Fibroblast of the aortic adventitia (primary cell): ENCODE measurements around the gene ZNF418. TPM values are rescaled to one million over a fixed set of nuclear protein-coding genes. Genes with fewer than 3 reads are reported as not detected.

Experiments used
- DNase-seq: peaks from one replicate; pipeline ENCODE4 v3.0.0-alpha.2; 2010; ENCODE audit warnings: low read depth
- H3K4me3 ChIP-seq: 2 replicates; pipeline ENCODE4 v1.5.1; 2011; ENCODE audit warnings: low read depth, mild to moderate bottlenecking, control low read depth, low read length, moderate library complexity
- total RNA-seq: library from RNA; depleted of rRNA; stranded (reverse); fragments of >200 nt; gene quantifications from 2 replicates; pipeline ENCODE4 v1.2.3, GENCODE V29; 2012; ENCODE audit warnings: low replicate concordance
- TF ChIP-seq, protein P1 (sequence below): IDR thresholded peaks from 2 replicates; pipeline ENCODE4 v1.5.1; 2011; ENCODE audit warnings: mild to moderate bottlenecking, low read length, control low read depth, inconsistent platforms; ENCODE audit not compliant: insufficient read depth

ZNF418 gene
- total RNA-seq, 1 donor, result 3.6 TPM

- no peak overlapping the region for H3K4me3 ChIP-seq
- no peak for DNase-seq
- TF ChIP-seq, protein P1, sequence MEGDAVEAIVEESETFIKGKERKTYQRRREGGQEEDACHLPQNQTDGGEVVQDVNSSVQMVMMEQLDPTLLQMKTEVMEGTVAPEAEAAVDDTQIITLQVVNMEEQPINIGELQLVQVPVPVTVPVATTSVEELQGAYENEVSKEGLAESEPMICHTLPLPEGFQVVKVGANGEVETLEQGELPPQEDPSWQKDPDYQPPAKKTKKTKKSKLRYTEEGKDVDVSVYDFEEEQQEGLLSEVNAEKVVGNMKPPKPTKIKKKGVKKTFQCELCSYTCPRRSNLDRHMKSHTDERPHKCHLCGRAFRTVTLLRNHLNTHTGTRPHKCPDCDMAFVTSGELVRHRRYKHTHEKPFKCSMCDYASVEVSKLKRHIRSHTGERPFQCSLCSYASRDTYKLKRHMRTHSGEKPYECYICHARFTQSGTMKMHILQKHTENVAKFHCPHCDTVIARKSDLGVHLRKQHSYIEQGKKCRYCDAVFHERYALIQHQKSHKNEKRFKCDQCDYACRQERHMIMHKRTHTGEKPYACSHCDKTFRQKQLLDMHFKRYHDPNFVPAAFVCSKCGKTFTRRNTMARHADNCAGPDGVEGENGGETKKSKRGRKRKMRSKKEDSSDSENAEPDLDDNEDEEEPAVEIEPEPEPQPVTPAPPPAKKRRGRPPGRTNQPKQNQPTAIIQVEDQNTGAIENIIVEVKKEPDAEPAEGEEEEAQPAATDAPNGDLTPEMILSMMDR, result no peak
Observed at GRCh38 chr19:57949702-57950101, 14.5 kb upstream of the ZNF418 start.

- H3K4me3 ChIP-seq, result no peak overlapping the region
- DNase-seq, result no peak
- TF ChIP-seq, protein P1, result no peak
Observed at GRCh38 chr19:57949296-57949695, 14.1 kb upstream of the ZNF418 start.

GRCh38 chr19:57947419-57948134, 12.4 kb upstream of the ZNF418 start, which contains the start of gene ZNF256:
Gene ZNF256 (minus strand): TSS chr19:57947706. CDS start chr19:57947474, 232 bp downstream.
- H3K4me3 ChIP-seq, result peak within 1 kb of the TSS; percentile 88
- TF ChIP-seq, protein P1, result peak; percentile 46
- DNase-seq, result peak; percentile 92

DNA sequence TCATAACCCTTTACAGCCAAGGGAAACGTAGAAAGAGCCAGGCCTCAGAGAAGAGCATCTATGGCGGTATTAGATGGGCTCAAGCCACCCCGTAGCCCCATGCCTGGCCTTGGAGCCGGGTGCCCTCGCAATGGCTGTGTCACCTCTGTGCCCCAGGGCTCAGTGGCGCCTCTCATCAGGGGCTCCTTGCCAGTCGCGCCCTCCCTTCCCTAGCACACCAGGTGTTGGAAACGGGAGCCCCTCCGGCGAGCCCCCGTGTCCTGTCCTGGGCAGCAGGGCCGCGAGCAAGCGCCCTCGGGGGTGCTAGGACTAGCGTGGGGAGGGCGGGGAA, 11.9 kb upstream of the ZNF418 start:
- TF ChIP-seq, protein P1, result no peak
- no peak for DNase-seq
- H3K4me3 ChIP-seq, result peak overlapping the region; percentile 88

GRCh38 chr19:57946316-57946715, 11.1 kb upstream of the ZNF418 start:
- TF ChIP-seq, protein P1, result no peak
- DNase-seq, result no peak
- peak overlapping the region; percentile 88 for H3K4me3 ChIP-seq

GRCh38 chr19:57941593-57941992, 6.4 kb upstream of the ZNF418 start:
- TF ChIP-seq, protein P1, result no peak
- H3K4me3 ChIP-seq, result no peak overlapping the region
- no peak for DNase-seq

- no peak overlapping the region for H3K4me3 ChIP-seq
- TF ChIP-seq, protein P1, result no peak
- no peak for DNase-seq
Observed at GRCh38 chr19:57935731-57936130, 529 bp upstream of the ZNF418 start.
